Activated CD8-positive, alpha-beta memory T cell treated with anti-CD3 and anti-CD28 coated beads, Interleukin-2, amount 50 U/mL, for 24 hours (primary cell): ENCODE results near the gene NEK6.
A peak's percentile ranks its signal among the peaks of the same experiment; 100 is the strongest.

Experiments used
- DNase-seq: peaks from one replicate; pipeline ENCODE4 v3.0.0-alpha.2; 2020; ENCODE audit errors: extremely low read depth

The NEK6 gene

GRCh38 chr9:124296796-124297550 lies 39.2 kb downstream of the NEK6 start:
- DNase-seq, result no peak

- no peak for DNase-seq
These were observed 39.8 kb downstream of the NEK6 start for GRCh38 chr9:124297551-124297901.

- DNase-seq, result no peak
These were observed 40.3 kb downstream of the NEK6 start for GRCh38 chr9:124297915-124298645.

GRCh38 chr9:124298646-124299235 lies 41.0 kb downstream of the NEK6 start:
- DNase-seq, result no peak

GRCh38 chr9:124299515-124300090 lies 41.9 kb downstream of the NEK6 start:
- DNase-seq, result no peak

- no peak for DNase-seq
These were observed 42.6 kb downstream of the NEK6 start for GRCh38 chr9:124300312-124300711.

GRCh38 chr9:124302921-124303320 lies 45.2 kb downstream of the NEK6 start:
- DNase-seq, result no peak

GRCh38 chr9:124303762-124304161 lies 46.0 kb downstream of the NEK6 start:
- no peak for DNase-seq

GRCh38 chr9:124304285-124304684 lies 46.5 kb downstream of the NEK6 start:
- no peak for DNase-seq

- DNase-seq, result no peak
These were observed 48.5 kb downstream of the NEK6 start for GRCh38 chr9:124306098-124306735.

- no peak for DNase-seq
These were observed 49.8 kb downstream of the NEK6 start for GRCh38 chr9:124307379-124308030.

- no peak for DNase-seq
These were observed 51.1 kb downstream of the NEK6 start for GRCh38 chr9:124308606-124309491.

- DNase-seq, result no peak
These were observed 51.9 kb downstream of the NEK6 start for GRCh38 chr9:124309667-124310084.

GRCh38 chr9:124311283-124311682 lies 53.5 kb downstream of the NEK6 start:
- no peak for DNase-seq

- no peak for DNase-seq
These were observed 54.8 kb downstream of the NEK6 start for GRCh38 chr9:124312290-124313265.

GRCh38 chr9:124313940-124314339 lies 56.2 kb downstream of the NEK6 start:
- no peak for DNase-seq

GRCh38 chr9:124315882-124316281 lies 58.1 kb downstream of the NEK6 start:
- no peak for DNase-seq

GRCh38 chr9:124320062-124320973 lies 62.6 kb downstream of the NEK6 start:
- DNase-seq, result peak; percentile 8
